ENCODE data around the gene MEGF8.

MEGF8 gene

DNA sequence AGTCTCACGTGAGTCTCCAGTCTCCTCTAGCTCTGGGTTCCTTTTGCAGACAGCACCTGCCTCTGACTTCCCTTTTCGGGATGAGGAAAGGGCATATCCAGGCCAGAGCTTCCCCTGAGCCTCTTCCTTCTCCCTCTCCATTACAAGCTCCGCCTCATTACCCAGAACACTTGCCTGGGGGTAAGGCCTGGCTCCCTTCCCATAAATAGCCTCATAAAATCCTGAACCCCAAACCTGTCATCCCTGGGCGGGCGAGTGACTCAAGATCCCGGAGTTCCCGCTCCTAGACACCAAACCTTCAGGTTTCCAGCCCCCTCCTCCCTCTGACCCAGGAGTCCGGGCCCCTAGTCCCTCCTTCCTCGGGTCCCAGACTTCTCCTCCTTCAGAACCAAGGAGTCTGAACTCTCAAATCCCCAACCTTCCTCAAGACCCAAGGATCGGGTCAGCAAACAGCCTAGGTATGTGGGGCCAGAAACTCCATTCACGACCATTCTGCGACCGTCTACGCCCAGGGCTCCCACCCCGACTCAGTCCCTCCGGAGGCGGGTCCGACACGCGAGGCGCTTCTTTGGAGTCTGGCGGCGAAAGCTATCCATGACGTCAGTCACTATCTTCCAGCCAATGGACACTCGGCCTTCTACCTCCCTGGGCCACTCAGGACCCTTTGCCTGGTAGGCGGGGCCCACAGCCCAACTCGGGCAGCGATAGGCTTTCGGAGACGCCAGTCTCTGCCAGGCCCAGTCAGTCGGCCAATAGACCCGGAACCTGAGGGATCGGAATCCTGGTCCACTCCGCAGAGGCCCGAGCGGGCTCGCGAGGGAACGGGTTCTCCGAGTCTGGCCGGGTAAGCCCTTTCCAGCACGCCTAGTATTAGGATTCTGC lies 71.2 kb downstream of the MEGF8 start:
- DNase-seq = peak; percentile 98

DNA sequence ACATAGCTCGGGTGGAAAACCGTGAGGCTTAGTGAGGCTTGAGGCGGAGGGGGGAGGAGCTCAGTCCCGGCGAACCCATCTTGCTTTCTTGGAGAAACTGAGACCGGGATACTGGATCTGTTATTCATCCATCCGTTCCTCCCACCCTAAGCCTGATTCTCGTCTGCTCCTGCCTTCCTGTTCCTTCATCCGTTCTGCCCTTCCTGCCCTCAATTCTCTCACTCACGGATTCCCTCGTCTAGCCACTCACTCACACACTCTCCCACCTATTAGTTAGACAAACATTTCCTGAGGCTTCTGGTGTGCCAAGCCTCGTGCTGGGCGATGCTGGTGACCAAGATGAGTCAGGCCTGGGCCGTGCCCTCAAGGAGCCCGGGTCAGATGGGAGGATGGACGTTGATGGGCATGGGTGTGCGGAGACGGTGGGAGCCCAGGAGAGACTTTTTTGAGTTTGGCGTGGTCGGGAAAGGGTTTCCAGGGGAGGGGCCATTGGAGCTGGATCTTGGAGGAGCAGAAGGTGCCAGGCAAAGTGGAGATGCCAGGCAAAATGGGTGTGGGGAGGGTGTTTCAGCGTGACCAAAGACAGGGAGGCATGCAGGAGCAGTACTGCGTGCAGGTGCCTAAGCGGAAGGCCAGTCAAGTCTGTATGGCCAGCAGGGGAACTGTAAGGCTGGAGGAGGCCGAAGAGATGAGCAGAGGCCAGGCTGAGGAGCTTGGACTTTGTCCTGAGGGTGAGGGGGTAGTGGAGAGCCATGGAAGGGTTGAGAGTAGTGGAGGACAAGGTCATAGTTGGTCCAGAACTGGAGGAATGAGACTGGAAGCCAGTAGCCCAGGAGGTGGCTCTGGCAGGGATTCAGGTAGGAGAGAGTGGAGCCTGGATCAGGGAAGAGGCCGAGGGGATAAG lies 72.1 kb downstream of the MEGF8 start:
- DNase-seq = no peak

DNA sequence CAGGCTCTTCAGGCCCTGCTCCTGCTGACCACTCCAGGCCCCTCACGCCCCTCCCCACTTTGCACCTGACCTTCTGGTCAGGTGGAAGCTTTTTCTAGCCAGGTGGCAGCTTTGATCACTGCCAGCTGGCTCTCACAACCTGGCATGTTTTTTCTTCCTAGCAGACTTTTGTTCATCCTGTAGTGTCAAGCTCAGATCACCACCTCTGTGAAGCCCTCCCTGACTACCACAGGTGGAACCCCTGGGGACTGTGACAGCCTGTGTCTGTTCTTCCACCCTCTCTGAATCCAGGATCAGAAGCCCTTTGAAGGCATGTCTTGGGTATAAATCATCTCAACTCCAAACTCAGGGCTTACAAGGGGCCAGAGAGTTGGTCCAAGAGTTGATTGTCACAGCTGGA lies 75.0 kb downstream of the MEGF8 start:
- no peak for DNase-seq

DNA sequence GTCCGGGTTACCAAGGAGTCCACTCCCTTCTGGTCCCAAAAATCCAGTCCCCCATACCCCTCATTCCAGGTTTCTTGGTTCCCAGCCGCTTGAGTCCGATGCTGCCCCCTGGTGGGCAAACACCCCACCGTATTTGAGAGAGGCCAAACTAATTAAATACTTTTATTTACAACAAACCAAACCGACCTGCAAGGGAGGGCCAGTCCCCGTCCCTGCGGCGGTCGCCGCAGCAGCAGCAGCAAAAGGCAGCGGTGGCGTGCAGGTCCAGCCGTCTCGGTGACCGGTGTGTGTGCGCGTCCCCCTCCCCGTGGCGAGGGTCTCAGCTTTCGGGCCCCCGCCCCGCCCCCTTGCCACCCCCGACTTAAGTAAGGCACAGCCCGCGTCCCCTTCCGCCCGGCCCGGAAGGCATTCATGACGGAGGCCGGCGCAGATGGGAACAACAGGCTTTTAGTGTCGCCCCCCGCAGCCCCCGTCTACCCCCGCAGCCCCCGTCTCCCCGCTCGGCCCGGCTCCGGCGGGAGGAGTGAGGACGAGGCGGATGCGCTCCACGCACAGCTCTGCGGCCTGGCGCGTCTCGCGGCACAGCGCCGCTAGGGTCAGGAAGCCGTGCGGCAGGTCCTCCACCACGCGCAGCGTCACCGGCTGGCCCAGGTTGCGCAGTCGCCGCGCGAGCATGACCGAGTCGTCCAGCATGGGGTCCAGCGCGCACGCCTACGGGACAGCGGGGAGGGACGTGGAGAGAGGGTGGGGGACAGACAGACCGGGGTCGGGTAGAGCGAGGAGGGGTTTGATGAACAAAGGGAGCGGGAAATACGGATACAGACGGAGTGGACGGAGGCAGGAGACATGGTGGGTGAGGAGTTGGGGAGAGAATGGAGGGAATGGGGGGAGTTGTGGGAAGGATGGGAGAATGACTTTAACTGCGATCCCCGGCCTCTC lies 76.2 kb downstream of the MEGF8 start:
- DNase-seq = peak; percentile 70

DNA sequence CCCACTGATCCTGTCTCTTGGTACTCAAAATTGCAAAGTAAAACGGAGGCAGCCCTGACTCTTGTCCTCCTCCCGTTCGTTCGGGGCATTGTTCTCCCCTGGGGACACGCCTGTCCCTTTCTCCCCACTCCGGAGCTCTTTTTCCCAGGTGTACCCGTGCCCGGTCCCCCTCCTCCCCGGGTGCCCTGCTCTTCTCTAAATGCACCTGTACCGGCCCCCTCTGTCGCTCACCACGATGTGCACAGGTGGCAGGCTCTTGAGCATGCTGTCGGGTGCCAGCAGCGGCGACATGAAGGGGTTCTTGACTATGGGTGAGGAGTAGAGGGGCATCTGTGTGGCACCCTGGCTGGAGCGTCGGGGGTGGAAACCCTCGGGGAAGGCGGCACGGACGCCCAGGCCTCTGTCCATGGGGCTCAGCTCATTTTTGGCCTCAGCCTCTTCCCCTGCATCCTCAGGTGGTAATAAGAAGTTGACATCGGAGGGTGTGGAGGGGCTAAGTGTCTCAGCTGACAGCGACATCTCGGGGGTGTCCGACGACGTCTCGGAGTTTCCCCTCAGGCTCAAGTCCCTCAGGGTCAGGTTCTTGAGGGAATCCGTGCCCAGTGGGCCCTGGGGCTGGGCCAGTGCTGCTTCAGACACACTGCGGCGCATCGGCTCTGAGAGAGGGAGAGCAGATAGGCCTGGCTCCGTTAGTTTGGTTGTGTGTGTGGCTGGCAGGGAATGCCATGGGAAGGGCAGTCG lies 77.1 kb downstream of the MEGF8 start:
- peak; percentile 40 for DNase-seq

DNA sequence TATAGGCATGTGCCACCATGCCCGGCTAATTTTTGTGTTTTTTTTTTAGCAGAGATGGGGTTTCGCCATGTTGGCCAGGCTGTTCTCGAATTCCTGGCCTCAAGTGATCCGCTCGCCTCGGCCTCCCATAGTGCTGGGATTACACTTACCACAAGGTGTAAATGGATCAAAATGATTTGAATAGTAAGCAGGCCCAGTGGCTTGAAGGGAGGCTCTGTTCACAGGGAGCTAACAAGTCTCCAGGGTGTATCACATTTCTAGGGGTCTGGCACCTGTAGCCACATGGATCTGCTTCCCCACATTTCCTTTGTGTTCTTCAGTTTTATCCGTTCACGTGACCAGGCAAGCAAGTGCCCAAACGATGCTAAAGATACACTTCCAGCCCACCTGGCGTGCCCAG lies 78.2 kb downstream of the MEGF8 start:
- DNase-seq = no peak

DNA sequence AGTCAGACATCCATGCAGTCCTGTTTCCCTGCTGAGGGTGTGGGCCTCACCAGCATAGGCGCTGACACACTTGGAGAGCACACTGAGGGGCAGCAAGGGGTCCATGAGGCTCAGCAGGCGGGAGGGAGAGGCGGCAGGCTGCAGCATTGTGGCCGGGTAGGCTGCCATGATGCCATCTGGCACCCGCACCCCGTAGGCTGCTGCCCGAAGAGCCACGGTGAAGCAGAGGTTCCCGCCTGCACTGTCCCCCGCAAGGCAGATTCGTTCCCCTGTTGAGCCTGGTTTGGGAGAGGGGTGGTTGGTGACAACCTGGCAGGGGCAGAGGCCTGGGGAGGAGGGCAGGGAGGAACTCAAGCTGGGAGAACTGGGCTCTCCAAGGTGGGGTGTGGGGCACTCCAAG lies 80.7 kb downstream of the MEGF8 start:
- DNase-seq = no peak

DNA sequence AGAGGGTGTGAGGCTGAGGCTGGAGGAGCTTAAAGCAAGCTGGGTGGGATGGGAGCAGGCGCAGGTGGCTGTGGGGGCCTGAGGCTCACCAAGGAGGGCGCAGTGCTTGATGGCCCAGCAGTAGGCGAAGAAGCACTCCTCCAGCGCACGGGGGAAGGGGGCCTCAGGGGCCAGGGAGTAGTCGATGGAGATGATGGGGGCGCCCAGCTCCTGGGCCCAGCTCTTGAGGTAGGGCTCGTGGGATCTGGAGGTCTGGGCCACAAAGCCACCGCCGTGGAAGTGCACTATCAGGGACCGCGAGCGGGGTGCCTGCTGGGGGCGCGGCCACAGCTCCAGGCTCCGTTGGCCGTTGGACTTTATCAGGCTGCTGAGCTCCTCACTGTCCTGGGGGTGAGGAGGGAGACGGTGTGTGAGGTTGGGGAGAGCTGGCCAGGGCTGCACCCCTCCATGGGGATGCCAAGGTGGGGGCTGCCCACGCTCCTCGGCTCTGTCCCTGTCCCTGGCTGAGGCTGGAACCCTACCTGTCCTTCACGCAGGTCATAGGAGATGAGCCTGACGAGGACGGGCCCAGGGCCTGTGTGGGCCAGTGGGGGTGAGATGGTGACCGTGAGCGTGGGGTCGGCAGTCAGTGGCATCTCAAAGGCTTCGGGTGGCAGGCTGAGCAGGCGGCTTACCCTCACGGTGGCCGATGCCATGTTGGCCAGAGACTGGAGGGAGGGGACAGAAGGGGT lies 81.8 kb downstream of the MEGF8 start:
- no peak for DNase-seq

DNA sequence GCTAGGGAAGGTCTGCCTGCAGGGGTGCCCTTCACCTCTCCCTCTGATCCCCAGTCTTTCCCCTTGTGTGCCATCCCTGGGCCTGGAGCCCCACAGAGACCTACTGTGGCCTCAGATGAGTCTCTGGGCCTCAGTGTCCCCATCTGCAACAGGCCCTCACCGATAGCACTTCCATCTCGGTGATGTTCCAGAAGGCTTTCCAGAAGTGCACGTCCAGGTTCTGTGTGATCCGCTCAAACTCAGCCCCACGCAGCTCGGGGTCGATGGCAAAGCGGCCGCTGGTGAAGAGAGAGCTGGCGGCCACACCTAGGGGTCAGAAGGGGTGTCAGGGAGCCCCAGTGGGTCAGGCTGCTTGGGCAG lies 82.4 kb downstream of the MEGF8 start:
- no peak for DNase-seq

DNA sequence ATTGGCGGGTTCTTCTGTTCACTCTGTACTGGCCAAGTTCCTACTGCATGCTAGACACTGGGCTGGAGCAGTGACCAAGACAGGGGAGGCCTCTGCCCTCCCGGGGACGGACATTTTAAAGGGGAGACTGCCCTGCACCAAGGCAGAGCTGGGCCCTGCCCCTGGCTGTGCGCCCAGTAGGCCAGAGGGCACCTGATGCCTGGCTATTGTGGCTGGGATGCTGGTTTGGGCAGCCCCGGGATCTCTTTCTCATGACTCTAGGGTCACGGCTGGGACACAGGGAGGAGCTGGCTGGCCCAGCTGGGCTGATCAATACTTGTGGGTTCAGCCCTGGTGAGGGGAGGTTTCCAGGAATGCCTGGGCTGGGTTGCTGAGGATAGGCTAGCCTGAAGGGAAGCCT lies 84.0 kb downstream of the MEGF8 start:
- DNase-seq = no peak

DNA sequence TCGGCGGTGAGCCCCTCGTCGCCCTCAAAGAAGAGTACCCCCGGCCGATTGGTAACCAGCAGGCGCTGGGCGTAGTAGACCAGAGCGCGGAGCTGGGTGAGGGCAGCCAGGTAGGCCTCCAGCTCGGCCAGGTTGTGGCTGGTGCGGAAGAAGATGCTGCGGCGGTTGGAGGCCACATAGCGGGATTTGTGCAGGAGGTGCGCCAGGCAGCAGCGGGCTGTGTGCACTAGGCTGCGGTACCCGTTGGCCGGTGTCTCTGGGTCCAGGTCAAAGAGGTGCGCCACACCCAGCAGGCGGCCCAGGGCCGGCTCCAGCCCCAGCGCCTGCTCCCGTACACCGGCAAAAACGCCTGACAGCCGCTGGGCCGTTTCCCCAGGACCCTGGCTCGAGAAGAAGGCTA lies 84.9 kb downstream of the MEGF8 start:
- DNase-seq = no peak

DNA sequence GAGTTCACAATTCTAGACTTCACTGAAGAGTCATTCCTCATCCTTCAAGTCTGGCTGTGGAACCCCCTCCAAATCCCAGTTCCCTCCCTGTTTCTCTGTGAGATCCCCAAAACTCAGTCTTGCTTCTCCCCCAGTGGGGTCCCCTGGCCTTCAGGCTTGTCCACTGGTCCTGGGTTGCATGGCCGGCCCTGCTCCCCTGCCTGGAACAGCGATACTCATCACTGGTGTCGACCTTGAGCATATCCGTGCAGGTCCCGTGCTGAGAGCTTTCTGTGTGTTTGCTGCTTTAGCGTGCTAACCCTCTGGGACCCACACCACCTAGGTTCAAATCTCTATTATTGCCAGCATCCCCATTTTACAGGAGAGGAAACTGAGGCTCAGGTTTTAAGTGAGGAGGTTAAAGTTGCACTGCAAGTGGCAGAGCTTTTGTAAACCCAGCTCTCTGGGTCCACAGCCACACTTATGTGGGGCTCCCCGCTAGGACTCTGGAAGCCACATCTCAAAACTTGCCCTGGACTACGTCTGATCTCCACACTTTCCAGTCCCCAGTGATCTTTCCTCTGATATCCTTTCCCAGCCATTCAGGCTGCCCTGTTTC lies 86.2 kb downstream of the MEGF8 start:
- no peak for DNase-seq

DNA sequence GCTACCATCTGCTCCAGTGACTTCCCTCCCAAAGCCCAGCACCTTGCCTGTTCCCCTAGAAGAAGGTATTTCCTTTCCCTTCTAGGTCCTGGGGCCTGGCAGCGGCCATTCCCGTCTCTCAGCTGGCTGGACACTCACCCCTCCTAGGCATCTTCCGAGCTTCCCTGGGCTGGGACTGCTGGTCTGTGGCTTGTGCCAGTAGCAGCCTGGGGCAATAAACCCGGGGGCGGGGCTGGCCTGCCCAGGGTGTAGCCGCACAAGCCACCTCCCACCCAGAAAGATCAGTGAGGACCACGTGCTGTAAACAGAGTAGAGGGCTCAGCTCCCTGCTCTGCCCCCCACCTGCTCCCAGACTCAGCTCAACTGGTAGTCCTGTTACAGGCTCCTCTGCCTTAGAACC lies 86.8 kb downstream of the MEGF8 start:
- no peak for DNase-seq

DNA sequence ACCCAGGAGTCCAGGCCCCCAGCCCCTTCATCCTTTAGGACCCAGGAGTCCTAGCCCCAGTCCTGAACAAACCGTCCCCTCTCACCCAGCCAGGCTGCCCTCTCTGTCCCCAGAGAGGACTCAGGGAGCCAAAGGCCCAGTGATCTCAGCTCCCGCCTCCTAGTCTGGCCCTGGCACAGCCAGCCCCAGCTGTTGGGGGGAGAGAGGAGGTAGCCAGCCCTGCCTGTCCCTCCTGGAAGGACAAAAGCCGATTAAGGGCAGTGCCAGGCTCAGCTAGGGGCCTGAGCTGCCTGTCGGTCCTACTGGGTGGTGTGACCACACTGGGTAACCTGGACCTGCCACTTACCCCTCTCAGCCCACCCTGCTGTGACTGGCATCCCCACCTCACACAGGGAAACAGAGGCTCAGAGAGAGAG lies 87.2 kb downstream of the MEGF8 start:
- no peak for DNase-seq

DNA sequence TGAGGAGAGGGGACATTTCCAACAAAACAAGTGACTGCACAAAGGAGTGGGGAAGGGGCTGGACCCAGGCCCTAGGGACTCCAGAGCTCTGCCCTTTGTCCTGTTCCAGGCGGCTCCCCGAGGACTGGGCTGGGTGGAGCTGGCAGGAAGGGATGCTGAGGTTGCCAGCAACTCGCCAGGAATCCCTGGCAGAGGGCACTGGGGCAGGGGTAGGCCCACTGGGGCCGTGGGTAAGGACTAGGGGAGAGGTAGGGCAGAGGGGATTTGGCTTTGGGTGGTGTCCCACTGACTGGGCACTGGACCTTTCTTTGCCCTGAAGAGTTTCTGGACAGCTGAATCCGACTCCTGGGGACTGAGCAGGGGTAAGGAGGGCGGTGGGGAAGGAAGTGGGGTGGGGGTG lies 93.9 kb downstream of the MEGF8 start:
- DNase-seq = no peak

DNA sequence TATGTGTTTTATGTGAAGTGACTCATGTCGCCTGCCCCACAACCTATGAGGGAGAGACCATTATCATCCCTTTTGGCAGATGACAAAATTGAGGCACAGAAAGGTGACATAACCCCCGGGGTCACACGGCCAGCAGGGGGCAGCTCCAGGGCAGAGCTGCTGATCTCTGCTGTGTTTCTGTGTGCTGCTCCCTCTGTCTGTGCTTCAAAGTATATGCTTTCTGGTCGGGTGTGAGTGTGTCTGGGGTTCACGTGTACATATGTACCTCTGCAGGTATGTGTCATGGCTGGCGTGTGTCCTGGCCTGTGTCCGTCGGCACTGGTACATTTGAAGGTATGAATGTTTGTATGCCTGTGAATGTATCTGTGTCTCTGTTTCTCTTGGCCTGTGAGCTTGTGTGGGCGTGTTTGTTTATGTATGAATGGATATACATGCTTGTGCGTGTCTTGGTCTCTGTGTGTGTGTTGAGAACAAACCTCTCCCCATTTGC lies 94.7 kb downstream of the MEGF8 start:
- DNase-seq = no peak

DNA sequence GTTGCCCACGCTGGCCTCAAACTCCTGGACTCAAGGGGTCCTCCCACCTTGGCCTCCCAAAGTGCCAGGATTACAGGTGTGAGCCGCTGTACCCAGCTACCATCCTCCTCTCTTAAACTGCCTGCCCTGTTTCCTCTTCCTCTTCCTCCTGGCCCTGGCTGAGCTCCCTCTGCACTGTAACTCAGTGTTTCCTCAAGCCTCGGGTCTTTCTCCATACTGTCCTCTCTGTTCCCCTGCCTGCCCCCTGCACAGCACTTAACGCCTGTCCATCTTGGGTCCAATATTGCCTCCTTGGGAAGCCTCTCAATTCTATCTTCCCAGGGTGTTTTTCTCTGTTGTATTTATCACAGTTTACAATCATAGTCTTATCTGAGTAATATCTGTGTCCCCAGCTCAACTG lies 95.7 kb downstream of the MEGF8 start:
- DNase-seq = no peak

DNA sequence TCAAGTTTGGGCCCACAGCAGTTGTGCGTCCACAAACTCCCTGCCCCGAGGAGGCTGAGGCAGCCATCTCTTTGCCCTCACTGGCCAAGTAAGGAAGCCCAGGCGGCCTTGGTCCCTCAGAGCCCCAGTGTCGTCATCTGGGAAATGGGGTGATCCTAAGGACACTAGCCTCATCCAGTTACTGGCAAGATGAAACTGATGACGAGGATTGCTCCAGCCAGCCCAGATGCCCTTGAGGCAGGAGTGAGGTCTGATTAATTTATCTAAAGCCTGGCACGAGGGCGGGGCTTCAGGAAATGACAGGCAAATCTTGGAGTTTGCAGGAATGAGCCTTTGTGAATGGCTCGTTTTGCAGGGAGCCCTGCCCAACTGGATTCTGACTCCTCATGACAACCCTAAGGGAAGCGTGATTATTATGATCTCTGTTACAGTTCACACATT lies 96.2 kb downstream of the MEGF8 start:
- DNase-seq = no peak

DNA sequence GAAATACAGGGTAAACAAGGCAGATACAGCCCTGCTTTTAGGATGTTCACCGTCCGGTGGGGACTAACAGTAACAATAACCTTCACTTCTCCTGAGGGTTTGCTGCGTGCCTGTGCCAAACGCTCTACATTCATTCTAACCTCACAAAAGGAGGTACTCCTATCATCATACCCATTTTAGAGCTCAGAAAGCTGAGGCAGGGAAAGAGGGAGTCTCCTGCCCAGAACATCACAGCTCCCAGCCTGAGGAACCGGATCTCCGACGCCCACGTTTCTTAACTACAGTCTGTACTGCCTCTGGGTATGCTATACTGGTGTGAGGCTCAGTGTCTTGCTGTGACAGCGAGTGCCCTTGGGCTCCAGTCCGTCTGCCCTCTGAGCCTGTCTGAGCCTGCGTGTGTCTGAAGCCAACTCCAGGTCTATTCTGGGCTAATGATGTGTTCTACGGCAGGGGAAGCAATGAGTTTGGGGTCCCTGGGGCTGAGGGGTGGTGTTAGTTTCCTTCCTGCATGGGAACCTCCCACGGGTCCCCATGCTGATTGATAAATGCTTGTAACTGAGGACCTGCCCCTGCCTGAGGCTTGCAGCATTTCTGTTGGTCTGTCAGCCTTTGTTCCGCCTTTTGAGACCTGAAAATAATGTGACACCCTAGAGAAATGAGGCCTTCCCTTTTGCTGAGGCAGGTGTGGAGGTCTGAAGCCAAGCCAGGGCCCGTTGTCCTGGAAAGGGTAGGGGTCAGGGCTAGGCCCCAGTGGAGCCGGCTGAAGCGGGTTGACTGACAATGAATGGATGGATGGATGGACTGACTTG lies 96.9 kb downstream of the MEGF8 start:
- no peak for DNase-seq

DNA sequence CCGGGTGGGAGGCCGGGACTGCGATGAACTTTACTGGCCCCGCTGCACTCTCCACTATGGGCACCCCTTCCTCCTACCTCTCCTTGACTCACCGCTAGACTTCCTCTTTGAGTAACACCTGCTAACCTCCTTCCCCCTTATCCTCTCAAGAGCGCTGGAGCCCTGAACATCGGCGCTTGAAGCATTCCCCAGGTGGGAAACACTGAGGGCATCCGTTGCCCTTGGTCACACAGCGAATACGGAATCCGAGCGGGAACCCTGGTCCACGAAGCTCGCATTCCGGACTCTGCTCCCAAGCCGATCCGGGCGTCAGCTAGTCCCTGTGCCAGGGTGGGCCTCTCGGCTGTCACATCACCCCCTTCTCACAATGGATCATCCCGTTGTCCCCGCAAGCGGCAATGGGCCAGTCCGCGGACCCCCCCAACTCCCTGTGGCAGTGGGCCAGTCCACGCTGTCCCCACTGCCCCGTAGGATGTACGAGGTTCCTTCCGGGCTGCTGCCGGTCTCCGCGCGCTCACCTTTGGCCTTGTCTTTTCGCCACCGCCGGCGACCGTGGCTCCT lies 97.5 kb downstream of the MEGF8 start:
- DNase-seq = peak; percentile 43

Measured in NCI-H1105 (cell line).